Thymus (tissue), 11 donors: ENCODE measurements around the gene ACTN4. TPM values are rescaled to one million over a fixed set of nuclear protein-coding genes. Genes with fewer than 3 reads are reported as not detected.

ENCODE experiments used
- DNase-seq, 9 donors: peaks; one replicate each; pipeline ENCODE4 v3.0.0-alpha.2; 2013; ENCODE audit warnings: low spot score in 9 of 9, low read depth in 6 of 9, missing footprints in 1 of 9
- H3K27ac ChIP-seq, 2 donors: one replicate each; pipeline ENCODE4 v1.5.1; 2013; ENCODE audit warnings: control low read depth in 1 of 2, low read depth in 1 of 2, low read length in 1 of 2, mild to moderate bottlenecking in 1 of 2, moderate library complexity in 1 of 2
- H3K27me3 ChIP-seq, 2 donors: one replicate each; pipeline ENCODE4 v1.5.1; 2013; ENCODE audit warnings: low read length in 1 of 2; ENCODE audit not compliant: control insufficient read depth in 2 of 2, insufficient read depth in 1 of 2
- H3K36me3 ChIP-seq, 2 donors: one replicate each; pipeline ENCODE4 v1.5.1; 2013; ENCODE audit warnings: low read length in 1 of 2, mild to moderate bottlenecking in 1 of 2, moderate library complexity in 1 of 2; ENCODE audit not compliant: control insufficient read depth in 2 of 2, insufficient read depth in 2 of 2
- H3K4me1 ChIP-seq, 2 donors: one replicate each; pipeline ENCODE4 v1.5.1; 2013; ENCODE audit warnings: low read length in 2 of 2; ENCODE audit not compliant: control insufficient read depth in 2 of 2, insufficient read depth in 2 of 2
- H3K4me3 ChIP-seq, 2 donors: one replicate each; pipeline ENCODE4 v1.5.1; 2013; ENCODE audit warnings: low read length in 2 of 2, control low read depth in 1 of 2, mild to moderate bottlenecking in 1 of 2
- H3K9me3 ChIP-seq, 2 donors: one replicate each; pipeline ENCODE4 v1.5.1; 2013; ENCODE audit warnings: low read length in 1 of 2, mild to moderate bottlenecking in 1 of 2; ENCODE audit not compliant: control insufficient read depth in 2 of 2, insufficient read depth in 1 of 2
- WGBS: extraction: QIAGEN DNeasy Blood & Tissue Kit; methylation state at CpG from one replicate; pipeline ENCODE4 v1.1.7; 2013; 5-methylcytosine and 5-hydroxymethylcytosine counted together
- polyA plus RNA-seq: library from polyadenylated mRNA; stranded (reverse); fragments of 200-250 nt; gene quantifications from one replicate; pipeline ENCODE4 v1.2.3, GENCODE V29; 2013
- total RNA-seq: library from RNA; stranded (reverse); fragments of 120-200 nt; gene quantifications from one replicate; pipeline ENCODE4 v1.2.4, GENCODE V29; 2013
- donor health status: healthy.

Gene ACTN4
- total and polyA plus RNA-seq, 2 donors, result 23.8 to 124 TPM

- Histone ChIP-seq H3K27me3 (peaks cover 0 to 27% of the 10 kb centered on the region in 2 donors), H3K4me3 (no peak overlapping the region), H3K9me3 (peaks cover 0 to 3% of the 10 kb centered on the region in 2 donors), H3K4me1 (peaks cover 8 to 64% of the 10 kb centered on the region in 2 donors), H3K36me3 (no peaks in the 10 kb centered on the region), H3K27ac (no peak overlapping the region)
- no peak for DNase-seq
- 97% methylated on average over 7 of the region's 7 CpGs for WGBS
Measured at GRCh38 chr19:38678891-38679494, 31.5 kb downstream of the ACTN4 start.

- peaks cover 0 to 27% of the 10 kb centered on the region in 2 donors for H3K27me3 ChIP-seq
- H3K36me3 ChIP-seq, result no peaks in the 10 kb centered on the region
- peaks cover 0 to 3% of the 10 kb centered on the region in 2 donors for H3K9me3 ChIP-seq
- peaks cover 8 to 64% of the 10 kb centered on the region in 2 donors for H3K4me1 ChIP-seq
- no peak for DNase-seq
- 90% methylated on average over 4 of the region's 4 CpGs for WGBS
- H3K27ac ChIP-seq, result no peak overlapping the region
- no peak overlapping the region for H3K4me3 ChIP-seq
Measured at GRCh38 chr19:38679839-38680238, 32.4 kb downstream of the ACTN4 start.

DNA sequence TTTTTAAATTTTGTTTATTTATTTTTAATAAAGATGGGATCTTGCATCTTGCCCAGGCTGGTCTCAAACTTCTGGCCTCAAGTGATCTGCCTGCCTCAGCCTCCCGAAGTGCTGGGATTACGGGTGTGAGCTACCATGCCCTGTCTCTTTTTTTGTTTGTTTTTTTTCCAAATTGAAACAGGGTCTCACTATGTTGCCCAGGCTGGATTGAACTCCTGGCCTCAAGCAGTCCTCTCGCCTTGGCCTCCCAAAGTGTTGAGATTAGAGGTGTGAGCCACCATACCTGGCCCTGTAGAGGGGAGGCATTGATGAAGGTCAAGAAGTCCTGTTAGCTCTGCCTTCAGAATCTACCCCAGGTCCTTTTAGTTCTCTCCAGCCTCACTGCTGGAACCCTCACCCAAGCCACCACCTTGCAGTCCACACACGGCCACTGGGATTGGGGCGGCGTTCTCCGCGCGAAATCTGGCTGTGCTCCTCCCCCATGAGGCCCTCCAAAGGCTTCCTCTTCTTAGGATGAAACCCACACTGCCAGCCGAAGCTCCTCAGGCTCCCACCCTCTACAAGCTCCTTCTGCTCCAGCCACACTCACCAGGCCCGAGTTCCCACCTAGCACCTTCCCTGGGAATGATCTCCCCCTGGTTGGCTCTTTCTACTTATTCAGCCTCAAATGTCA is 34.9 kb downstream of the ACTN4 start:
- Histone ChIP-seq H3K4me1 (peaks cover 9 to 62% of the 10 kb centered on the region in 2 donors), H3K27ac (peak overlapping the region; percentile 74 to 82), H3K27me3 (peaks cover 0 to 11% of the 10 kb centered on the region in 2 donors), H3K9me3 (peaks cover 0 to 3% of the 10 kb centered on the region in 2 donors), H3K36me3 (no peaks in the 10 kb centered on the region), H3K4me3 (no peak overlapping the region)
- no peak for DNase-seq
- WGBS, result 95% methylated on average over 11 of the region's 11 CpGs

GRCh38 chr19:38682872-38683392 is 35.5 kb downstream of the ACTN4 start:
- H3K9me3 ChIP-seq, result peaks cover 0 to 3% of the 10 kb centered on the region in 2 donors
- WGBS, result 96% methylated on average over 7 of the region's 7 CpGs
- peaks cover 9 to 60% of the 10 kb centered on the region in 2 donors for H3K4me1 ChIP-seq
- H3K27me3 ChIP-seq, result peaks cover 0 to 11% of the 10 kb centered on the region in 2 donors
- peak overlapping the region; percentile 74 to 82 for H3K27ac ChIP-seq
- H3K4me3 ChIP-seq, result no peak overlapping the region
- no peaks in the 10 kb centered on the region for H3K36me3 ChIP-seq
- DNase-seq, result no peak

DNA sequence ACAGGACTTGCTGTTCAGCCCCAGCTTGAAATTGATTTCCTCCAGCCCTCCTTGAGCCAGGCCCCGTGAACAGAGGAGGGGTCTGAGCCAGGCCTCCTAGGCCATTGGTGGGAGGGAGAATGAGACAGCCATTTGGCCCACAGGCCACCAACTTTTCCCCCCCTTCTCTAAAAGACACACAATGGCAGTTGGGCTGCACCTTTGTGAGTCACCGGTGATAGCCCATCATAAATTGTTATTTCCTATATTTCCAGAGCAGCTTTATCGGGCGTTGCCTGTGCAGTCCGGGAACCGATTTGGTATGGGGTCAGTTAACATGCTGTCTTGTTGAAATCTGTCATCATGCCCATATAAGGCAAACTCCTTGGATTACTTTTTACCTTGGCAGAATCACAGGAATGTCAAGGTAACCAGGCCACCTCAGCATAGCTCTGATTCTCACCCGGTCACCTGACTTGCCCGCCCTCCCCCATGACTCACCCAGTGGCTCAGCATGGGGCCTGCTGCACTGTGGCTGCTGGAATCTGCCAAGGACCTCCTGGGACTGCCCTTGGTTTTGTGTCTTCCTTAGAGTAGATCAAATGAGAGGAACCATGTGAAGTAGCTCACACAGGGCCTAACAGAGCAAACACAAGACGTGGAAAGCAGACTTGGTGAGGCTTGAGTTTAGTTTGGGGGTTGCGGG is 36.1 kb downstream of the ACTN4 start:
- 64% methylated on average over 10 of the region's 10 CpGs for WGBS
- H3K27ac ChIP-seq, result peak overlapping the region; percentile 74 to 82
- H3K36me3 ChIP-seq, result no peaks in the 10 kb centered on the region
- H3K9me3 ChIP-seq, result peaks cover 0 to 3% of the 10 kb centered on the region in 2 donors
- no peak for DNase-seq
- H3K4me3 ChIP-seq, result no peak overlapping the region
- H3K27me3 ChIP-seq, result peaks cover 0 to 9% of the 10 kb centered on the region in 2 donors
- H3K4me1 ChIP-seq, result peaks cover 9 to 56% of the 10 kb centered on the region in 2 donors

GRCh38 chr19:38684078-38684861 is 36.8 kb downstream of the ACTN4 start:
- no peak for DNase-seq
- Histone ChIP-seq H3K4me3 (no peak overlapping the region), H3K36me3 (no peaks in the 10 kb centered on the region), H3K9me3 (peaks cover 0 to 3% of the 10 kb centered on the region in 2 donors), H3K27ac (peak overlapping the region; percentile 67 to 82), H3K4me1 (peaks cover 9 to 56% of the 10 kb centered on the region in 2 donors), H3K27me3 (peaks cover 0 to 9% of the 10 kb centered on the region in 2 donors)
- 92% methylated on average over 7 of the region's 7 CpGs for WGBS

DNA sequence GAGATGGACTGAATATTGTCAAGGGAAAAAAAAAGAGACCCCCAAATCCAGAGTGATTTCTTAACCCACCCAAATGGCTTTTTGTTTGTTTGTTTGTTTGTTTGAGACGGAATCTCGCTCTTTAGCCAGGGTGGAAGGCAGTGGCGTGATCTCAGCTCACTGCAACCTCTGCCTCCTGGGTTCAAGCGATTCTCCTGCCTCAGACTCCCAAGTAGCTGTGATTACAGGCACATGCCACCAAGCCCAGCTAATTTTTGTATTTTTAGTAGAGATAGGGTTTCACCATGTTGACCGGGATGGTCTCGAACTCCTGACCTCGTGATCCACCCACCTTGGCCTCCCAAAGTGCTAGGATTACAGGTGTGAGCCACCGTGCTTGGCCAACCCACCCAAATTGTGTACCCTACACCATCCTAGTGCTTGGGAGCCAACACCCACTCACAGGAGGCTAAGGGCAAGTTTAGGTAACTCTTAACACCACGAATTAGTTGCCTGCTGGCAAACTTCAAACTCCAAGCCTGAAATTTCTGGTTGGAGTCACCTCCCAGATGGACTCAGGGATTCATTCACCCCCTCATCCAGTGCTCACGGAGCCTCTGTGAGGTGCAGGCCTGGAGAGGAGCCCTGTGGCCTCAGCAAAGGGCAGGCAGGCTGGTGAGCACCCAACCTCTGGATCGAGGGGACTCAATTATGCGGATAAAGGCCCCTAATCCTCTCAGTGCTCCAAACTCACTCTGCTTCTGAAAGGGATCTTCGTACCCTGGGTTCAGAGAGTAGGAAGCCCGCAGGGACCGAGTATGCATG is 37.6 kb downstream of the ACTN4 start:
- peaks cover 0 to 3% of the 10 kb centered on the region in 2 donors for H3K9me3 ChIP-seq
- no peak overlapping the region for H3K4me3 ChIP-seq
- no peaks in the 10 kb centered on the region for H3K36me3 ChIP-seq
- peaks cover 0 to 9% of the 10 kb centered on the region in 2 donors for H3K27me3 ChIP-seq
- no peak for DNase-seq
- WGBS, result 96% methylated on average over 15 of the region's 15 CpGs
- H3K27ac ChIP-seq, result peak overlapping the region; percentile 64 to 71
- H3K4me1 ChIP-seq, result peaks cover 9 to 56% of the 10 kb centered on the region in 2 donors
